HUES6 (cell line): ENCODE measurements around the gene MAD1L1.

Experiments
- H3K27ac ChIP-seq: 2 replicates; pipeline ENCODE4 v1.7.0; 2013; ENCODE audit warnings: low read depth, mild to moderate bottlenecking, low read length, inconsistent platforms
- H3K27me3 ChIP-seq: 2 replicates; pipeline ENCODE4 v1.6.1; 2013; ENCODE audit warnings: low read length; ENCODE audit not compliant: control insufficient read depth, insufficient read depth
- H3K36me3 ChIP-seq: 2 replicates; pipeline ENCODE4 v1.6.1; 2013; ENCODE audit warnings: low read length; ENCODE audit not compliant: control insufficient read depth, insufficient read depth
- H3K4me1 ChIP-seq: 2 replicates; pipeline ENCODE4 v1.6.1; 2013; ENCODE audit warnings: low read length; ENCODE audit not compliant: control insufficient read depth, insufficient read depth
- H3K4me3 ChIP-seq: 2 replicates; pipeline ENCODE4 v1.5.1; 2013; ENCODE audit warnings: low read depth, low read length
- H3K9ac ChIP-seq: one replicate; pipeline ENCODE4 v1.6.1; 2013; ENCODE audit warnings: mild to moderate bottlenecking, low read length
- H3K9me3 ChIP-seq: 2 replicates; pipeline ENCODE4 v1.6.1; 2013; ENCODE audit warnings: low read depth, low read length; ENCODE audit not compliant: control insufficient read depth, insufficient read depth

The MAD1L1 gene

GRCh38 chr7:1893036-1893435, 339.7 kb downstream of the MAD1L1 start:
- Histone ChIP-seq H3K4me1 (no peaks in the 10 kb centered on the region; the same call in 1 of the 2 replicates), H3K9me3 (peaks cover 7% of the 10 kb centered on the region), H3K4me3 (no peak overlapping the region), H3K36me3 (peaks cover 20% of the 10 kb centered on the region), H3K27ac (no peak overlapping the region), H3K9ac (no peak overlapping the region), H3K27me3 (no peaks in the 10 kb centered on the region)

GRCh38 chr7:1892011-1892965, 340.5 kb downstream of the MAD1L1 start:
- no peaks in the 10 kb centered on the region; the same call in 1 of the 2 replicates for H3K4me1 ChIP-seq
- H3K27ac ChIP-seq, result no peak overlapping the region
- peaks cover 14% of the 10 kb centered on the region for H3K9me3 ChIP-seq
- H3K27me3 ChIP-seq, result no peaks in the 10 kb centered on the region
- no peak overlapping the region for H3K4me3 ChIP-seq
- peaks cover 24% of the 10 kb centered on the region for H3K36me3 ChIP-seq
- no peak overlapping the region for H3K9ac ChIP-seq

- no peak overlapping the region for H3K4me3 ChIP-seq
- no peaks in the 10 kb centered on the region for H3K27me3 ChIP-seq
- H3K36me3 ChIP-seq, result peaks cover 20% of the 10 kb centered on the region
- H3K27ac ChIP-seq, result no peak overlapping the region
- H3K4me1 ChIP-seq, result no peaks in the 10 kb centered on the region; the same call in 1 of the 2 replicates
- H3K9ac ChIP-seq, result no peak overlapping the region
- H3K9me3 ChIP-seq, result peaks cover 14% of the 10 kb centered on the region
Observed at GRCh38 chr7:1890289-1891235, 342.2 kb downstream of the MAD1L1 start.

- Histone ChIP-seq H3K27ac (no peak overlapping the region), H3K9me3 (peaks cover 14% of the 10 kb centered on the region), H3K4me1 (no peaks in the 10 kb centered on the region; the same call in 1 of the 2 replicates), H3K9ac (no peak overlapping the region), H3K36me3 (peaks cover 20% of the 10 kb centered on the region), H3K4me3 (no peak overlapping the region), H3K27me3 (no peaks in the 10 kb centered on the region)
Observed at GRCh38 chr7:1889556-1890181, 343.1 kb downstream of the MAD1L1 start.

- Histone ChIP-seq H3K9me3 (peaks cover 14% of the 10 kb centered on the region), H3K4me3 (no peak overlapping the region), H3K9ac (no peak overlapping the region)
Observed at GRCh38 chr7:1889091-1889490, 343.7 kb downstream of the MAD1L1 start.

GRCh38 chr7:1888425-1888824, 344.3 kb downstream of the MAD1L1 start:
- H3K36me3 ChIP-seq, result peaks cover 20% of the 10 kb centered on the region
- peaks cover 14% of the 10 kb centered on the region for H3K9me3 ChIP-seq
- H3K9ac ChIP-seq, result no peak overlapping the region
- H3K4me3 ChIP-seq, result no peak overlapping the region
- peaks cover 4% of the 10 kb centered on the region; the same call in 1 of the 2 replicates for H3K4me1 ChIP-seq
- no peaks in the 10 kb centered on the region for H3K27me3 ChIP-seq
- no peak overlapping the region for H3K27ac ChIP-seq

More at GRCh38 chr7:1889091-1889490, 343.7 kb downstream of the MAD1L1 start:
- peaks cover 20% of the 10 kb centered on the region for H3K36me3 ChIP-seq
- no peaks in the 10 kb centered on the region; the same call in 1 of the 2 replicates for H3K4me1 ChIP-seq
- no peaks in the 10 kb centered on the region for H3K27me3 ChIP-seq
- no peak overlapping the region for H3K27ac ChIP-seq

GRCh38 chr7:1887251-1887650, 345.5 kb downstream of the MAD1L1 start:
- H3K27ac ChIP-seq, result no peak overlapping the region
- peaks cover 10% of the 10 kb centered on the region; the same call in 1 of the 2 replicates for H3K4me1 ChIP-seq
- no peak overlapping the region for H3K9ac ChIP-seq
- no peak overlapping the region for H3K4me3 ChIP-seq
- H3K9me3 ChIP-seq, result peaks cover 14% of the 10 kb centered on the region
- H3K36me3 ChIP-seq, result peaks cover 20% of the 10 kb centered on the region
- H3K27me3 ChIP-seq, result no peaks in the 10 kb centered on the region

- Histone ChIP-seq H3K9ac (no peak overlapping the region), H3K27me3 (no peaks in the 10 kb centered on the region), H3K4me3 (no peak overlapping the region), H3K4me1 (peaks cover 10% of the 10 kb centered on the region; the same call in 1 of the 2 replicates), H3K9me3 (peaks cover 14% of the 10 kb centered on the region), H3K27ac (no peak overlapping the region), H3K36me3 (peaks cover 20% of the 10 kb centered on the region)
Observed at GRCh38 chr7:1886361-1887064, 346.2 kb downstream of the MAD1L1 start.

GRCh38 chr7:1885465-1886226, 347.1 kb downstream of the MAD1L1 start:
- no peak overlapping the region for H3K9ac ChIP-seq
- H3K9me3 ChIP-seq, result peaks cover 14% of the 10 kb centered on the region
- no peak overlapping the region for H3K27ac ChIP-seq
- peaks cover 10% of the 10 kb centered on the region; the same call in 1 of the 2 replicates for H3K4me1 ChIP-seq
- H3K4me3 ChIP-seq, result no peak overlapping the region
- H3K27me3 ChIP-seq, result no peaks in the 10 kb centered on the region
- peaks cover 20% of the 10 kb centered on the region for H3K36me3 ChIP-seq
